GM12878 (cell line): Measurements from ENCODE around the gene CLEC18A. TPM values are rescaled to one million over a fixed set of nuclear protein-coding genes. Genes with fewer than 3 reads are reported as not detected.

ENCODE experiments used
- ATAC-seq: fragments of 200-7000 bp; cut with Tn5 transposase; 3 replicates; pipeline ENCODE4 v1.9.1; 2020; ENCODE audit warnings: mild to moderate bottlenecking, moderate library complexity
- BruUV-seq: library from RNA; stranded (reverse); fragments of 400-500 nt; replicated peaks from 2 replicates; lab custom pipeline; 2021; lab: Mats Ljungman, UMichigan
- CTCF ChIA-PET: fragments of 300-600 bp; sonication (Branson Sonifier 250); formaldehyde crosslinking; extraction: SDS; loops from one replicate; lab custom pipeline; 2021; ENCODE audit warnings: inconsistent platforms; lab: Yijun Ruan, JAX
- POLR2A ChIA-PET: fragments of 350-600 bp; formaldehyde crosslinking; extraction: SDS; loops from one replicate; lab custom pipeline; 2021; ENCODE audit warnings: inconsistent platforms; lab: Charles Lee
- RAD21 ChIA-PET: fragments of 300-600 bp; sonication (Branson Sonifier 250); formaldehyde crosslinking; loops from one replicate; lab custom pipeline; 2023; ENCODE audit warnings: antibody characterized with exemption; ENCODE audit not compliant: unreplicated experiment; lab: Charles Lee
- SMC1A ChIA-PET: fragments of 300-600 bp; sonication (Branson Sonifier 250); formaldehyde crosslinking; loops from one replicate; lab custom pipeline; 2023; ENCODE audit not compliant: unreplicated experiment, uncharacterized antibody; lab: Charles Lee
- DNase-seq: peaks from one replicate; pipeline ENCODE4 v3.0.0-alpha.2; 2011; ENCODE audit warnings: low read depth, low spot score
- FAIRE-seq: peaks from 3 replicates; lab custom pipeline; 2011; peaks lifted over from hg19 to GRCh38; lab: Jason Lieb, UNC
- H2AFZ ChIP-seq: 2 replicates; pipeline ENCODE4 v1.6.0; 2011; ENCODE audit warnings: low read depth, low read length, control low read depth; ENCODE audit not compliant: control insufficient read depth
- H3K27ac ChIP-seq: 2 replicates; pipeline ENCODE4 v1.5.1; 2011; ENCODE audit warnings: control low read depth; ENCODE audit not compliant: control insufficient read depth, insufficient read depth
- H3K27me3 ChIP-seq, 2 experiments: replicated peaks in 1 of 2; 2 replicates each; pipeline versions ENCODE4 v1.6.0 to v1.6.1; 2011; ENCODE audit warnings: low read length in 1 of 2; ENCODE audit not compliant: control insufficient read depth in 2 of 2, insufficient read depth in 2 of 2
- H3K36me3 ChIP-seq, 2 experiments: 2 replicates each; pipeline ENCODE4 v1.5.1; 2011; ENCODE audit warnings: low read length in 1 of 2; ENCODE audit not compliant: control insufficient read depth in 2 of 2, insufficient read depth in 2 of 2
- H3K4me1 ChIP-seq: 2 replicates; pipeline ENCODE4 v1.6.1; 2011; ENCODE audit warnings: mild to moderate bottlenecking, low read length, moderate library complexity, mixed read lengths; ENCODE audit not compliant: control insufficient read depth, insufficient read depth
- H3K4me2 ChIP-seq: 2 replicates; pipeline ENCODE4 v1.6.0; 2011; ENCODE audit warnings: control low read depth; ENCODE audit not compliant: control insufficient read depth, insufficient read depth
- H3K4me3 ChIP-seq: fragments of 200-600 bp; sonication (generic); 2 replicates; pipeline ENCODE4 v1.5.1; 2016
- H3K79me2 ChIP-seq: 2 replicates; pipeline ENCODE4 v1.6.0; 2011; ENCODE audit warnings: low read length; ENCODE audit not compliant: control insufficient read depth, insufficient read depth
- H3K9ac ChIP-seq: 2 replicates; pipeline ENCODE4 v1.8.0; 2011; ENCODE audit warnings: low read length, control low read depth, mixed read lengths; ENCODE audit not compliant: control insufficient read depth, insufficient read depth
- H3K9me3 ChIP-seq: replicated peaks from 3 replicates; pipeline ENCODE4 v1.5.1; 2011; ENCODE audit warnings: mild to moderate bottlenecking, low read length; ENCODE audit not compliant: control insufficient read depth, insufficient read depth
- H4K20me1 ChIP-seq: 2 replicates; pipeline ENCODE4 v1.6.0; 2011; ENCODE audit not compliant: control insufficient read depth, insufficient read depth
- BRCA1 ChIP-seq: IDR thresholded peaks from 2 replicates; pipeline ENCODE4 v1.6.1; 2011; ENCODE audit warnings: low read depth, low read length, improper control_type of control experiment
- CHD1 ChIP-seq: IDR thresholded peaks from 2 replicates; pipeline ENCODE4 v1.6.1; 2012; ENCODE audit warnings: low read depth, low read length, improper control_type of control experiment
- CREB1 ChIP-seq: IDR thresholded peaks from 2 replicates; pipeline ENCODE4 v1.6.1; 2012; ENCODE audit warnings: low read depth, mild to moderate bottlenecking, inconsistent platforms
- FOS ChIP-seq: IDR thresholded peaks from 3 replicates; pipeline ENCODE4 v1.6.1; 2011; ENCODE audit warnings: borderline replicate concordance; ENCODE audit not compliant: insufficient read length; ENCODE audit errors: extremely low read depth
- FOXM1 ChIP-seq: IDR thresholded peaks from 2 replicates; pipeline ENCODE4 v1.6.1; 2012; ENCODE audit warnings: low read depth, mild to moderate bottlenecking, inconsistent platforms, low read length, moderate library complexity
- HCFC1 ChIP-seq: fragments of 150-350 bp; IDR thresholded peaks from 2 replicates; pipeline ENCODE4 v1.6.1; 2014; ENCODE audit warnings: low read length
- JUND ChIP-seq: IDR thresholded peaks from 2 replicates; pipeline ENCODE4 v1.6.1; 2012; ENCODE audit warnings: low read depth, mild to moderate bottlenecking, low read length, improper control_type of control experiment, moderate library complexity
- KLF5 ChIP-seq: fragments of 450-650 bp; IDR thresholded peaks from 2 replicates; pipeline ENCODE4 v1.6.1; 2014; ENCODE audit warnings: mild to moderate bottlenecking; ENCODE audit not compliant: partially characterized antibody
- MYC ChIP-seq: IDR thresholded peaks from 2 replicates; pipeline ENCODE4 v1.6.1; 2011; ENCODE audit warnings: mild to moderate bottlenecking, low read length, moderate library complexity, inconsistent platforms; ENCODE audit not compliant: insufficient read depth, insufficient replicate concordance, insufficient read length, severe bottlenecking
- RAD21 ChIP-seq: IDR thresholded peaks from 2 replicates; pipeline ENCODE4 v1.6.1; 2011; ENCODE audit warnings: mild to moderate bottlenecking, low read depth, low read length, moderate library complexity; ENCODE audit not compliant: insufficient read depth
- SMC3 ChIP-seq: IDR thresholded peaks from 2 replicates; pipeline ENCODE4 v1.6.1; 2011; ENCODE audit warnings: low read length, improper control_type of control experiment, borderline replicate concordance
- SREBF2 ChIP-seq: IDR thresholded peaks from 2 replicates; pipeline ENCODE4 v1.6.1; 2012; ENCODE audit warnings: mild to moderate bottlenecking, low read length
- WGBS: methylation state at CpG from one replicate; pipeline ENCODE4 v1.1.6; 2016; ENCODE audit warnings: low lambda C conversion rate; ENCODE audit not compliant: insufficient replicate concordance, insufficient coverage; ENCODE audit errors: missing lambda C conversion rate; 5-methylcytosine and 5-hydroxymethylcytosine counted together
- in situ Hi-C: fragments of 300-500 bp; cut with MboI; formaldehyde crosslinking; loops from 9 replicates; pipeline ENCODE4 v1.14.3; 2018; ENCODE audit warnings: mixed read lengths
- intact Hi-C: fragments of 100-400 bp; cut with micrococcal nuclease; formaldehyde crosslinking; loops from one replicate; pipeline ENCODE4 v1.14.2; 2022; ENCODE audit not compliant: unreplicated experiment
- polyA plus RNA-seq, 11 experiments: library from polyadenylated mRNA; depleted of rRNA in 4 of 11; unstranded in 6 of 11; stranded (reverse) in 5 of 11; fragments of >200 nt; fragmentation: Nextera tagmentation in 4 of 11; fragmentation: Illumina TruSeq in 1 of 11; extraction: Ambion mirVana in 4 of 11; extraction: Trizol in 1 of 11; gene quantifications; 1 replicate in 1 of 11; 2 replicates in 10 of 11; pipeline versions ENCODE4 v1.2.1 to v1.2.3, GENCODE V29; 2011 to 2016; ENCODE audit warnings: inconsistent platforms in 2 of 11, missing spikeins in 2 of 11, low read depth in 1 of 11
- total RNA-seq, 4 experiments: library from RNA; depleted of rRNA in 3 of 4; stranded (reverse); fragments of >200 nt in 3 of 4; fragmentation: Illumina TruSeq in 1 of 4; extraction: Trizol in 1 of 4; gene quantifications; 2 replicates each; pipeline versions ENCODE4 v1.2.1 to v1.2.3, GENCODE V29; 2013 to 2021
- TF ChIP-seq, protein P1 (sequence below), 3 experiments: IDR thresholded peaks in 2 of 3; conservative IDR thresholded peaks in 1 of 3; 2 replicates each; pipeline ENCODE4 v1.5.1; 2011; ENCODE audit warnings: low read depth in 3 of 3, low read length in 3 of 3, mild to moderate bottlenecking in 3 of 3, control low read depth in 2 of 3, moderate library complexity in 2 of 3, inconsistent platforms in 1 of 3, mixed read lengths in 1 of 3; ENCODE audit not compliant: control insufficient read depth in 2 of 3, insufficient read depth in 1 of 3; ENCODE audit errors: extremely low read depth in 1 of 3

CLEC18A gene
- total and polyA plus RNA-seq, 10 of the 15 experiments (the other 5 are each of a cell fraction or from before 2014, with no cell fraction given) = 0.03 to 0.26 (median 0.10) TPM; not detected in 4

DNA sequence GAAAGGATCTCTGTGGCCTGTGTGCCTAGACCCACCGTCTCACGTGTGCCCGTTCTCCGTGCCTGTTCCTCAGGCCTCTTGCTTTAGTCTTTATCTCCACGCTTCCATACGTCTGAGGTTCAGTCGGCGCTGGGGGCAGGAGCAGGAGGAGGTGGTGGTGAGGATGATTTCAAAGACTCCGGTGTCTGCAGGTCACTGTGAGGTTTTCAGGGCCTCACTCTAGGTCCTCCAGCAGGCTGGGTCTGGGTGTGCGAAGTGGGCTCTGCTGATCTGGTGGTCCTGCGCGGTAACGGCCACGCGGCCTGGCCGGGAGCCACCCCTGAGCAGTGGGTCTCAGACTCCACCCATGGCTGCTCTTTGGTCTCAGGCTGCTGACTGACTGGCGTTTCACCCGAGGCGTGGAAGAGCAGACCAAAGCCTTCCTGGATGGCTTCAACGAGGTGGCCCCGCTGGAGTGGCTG is 14.4 kb upstream of the CLEC18A start:
- no peak overlapping the region for H3K9ac ChIP-seq
- intact Hi-C loops = no loop called here
- SMC1A ChIA-PET = no interaction called here
- no peaks in the 10 kb centered on the region for H3K79me2 ChIP-seq
- 98% methylated on average over 21 of the region's 21 CpGs for WGBS
- no peak overlapping the region for H3K27ac ChIP-seq
- no peak overlapping the region for H3K4me3 ChIP-seq
- no TSS peak for BruUV-seq
- no peaks in the 10 kb centered on the region for H3K27me3 ChIP-seq
- H3K4me2 ChIP-seq = no peak overlapping the region
- H2AFZ ChIP-seq = no peak overlapping the region
- no peak for TF ChIP-seq CREB1
- no peak for TF ChIP-seq HCFC1
- no peak for TF ChIP-seq BRCA1
- no peak for TF ChIP-seq SREBF2
- TF ChIP-seq KLF5 = no peak
- in situ Hi-C loops = no loop called here
- CTCF ChIA-PET = no interaction called here
- no peaks in the 10 kb centered on the region for H4K20me1 ChIP-seq
- RAD21 ChIA-PET = no interaction called here
- no peak for DNase-seq
- ATAC-seq = no peak
- H3K9me3 ChIP-seq = no peaks in the 10 kb centered on the region
- H3K36me3 ChIP-seq = peaks cover 4 to 9% of the 10 kb centered on the region in 2 experiments; a peak in 3 of 4 replicates
- no peak for FAIRE-seq
- no peaks in the 10 kb centered on the region for H3K4me1 ChIP-seq
- POLR2A ChIA-PET = no interaction called here

DNA sequence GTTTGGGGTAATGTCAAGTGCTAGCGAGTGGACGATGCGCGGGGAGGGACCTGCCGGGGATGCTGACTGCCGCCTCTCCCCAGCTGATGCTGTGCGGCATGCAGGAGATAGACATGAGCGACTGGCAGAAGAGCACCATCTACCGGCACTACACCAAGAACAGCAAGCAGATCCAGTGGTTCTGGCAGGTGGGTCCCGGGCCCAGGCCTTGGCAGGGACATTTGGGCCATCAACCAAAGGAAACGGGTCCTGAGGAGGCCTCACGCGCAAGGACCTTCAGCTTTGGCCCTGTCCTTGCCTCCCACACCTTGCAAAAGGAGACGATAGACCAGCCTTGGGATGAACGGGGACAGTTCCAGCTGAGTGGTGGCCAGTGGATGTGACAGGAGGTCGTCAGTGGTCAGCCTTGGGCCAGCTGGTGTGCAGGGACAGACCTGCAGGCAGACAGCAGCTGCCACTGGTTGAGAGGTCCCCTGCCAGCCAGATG is 13.6 kb upstream of the CLEC18A start:
- Histone ChIP-seq H3K9me3 (no peaks in the 10 kb centered on the region), H3K36me3 (peaks cover 4 to 9% of the 10 kb centered on the region in 2 experiments; a peak in 3 of 4 replicates), H4K20me1 (no peaks in the 10 kb centered on the region), H3K4me3 (no peak overlapping the region), H3K27me3 (no peaks in the 10 kb centered on the region)
- DNase-seq (no peak), FAIRE-seq (no peak)
- RAD21 ChIA-PET = no interaction called here
- no TSS peak for BruUV-seq
- SMC1A ChIA-PET = no interaction called here
- POLR2A ChIA-PET = no interaction called here
- CTCF ChIA-PET = interaction anchor here (2.5 kb wide), 1 partner anchor 8 kb away, joined by 13 read pairs; no protein-coding TSS in a partner anchor
- intact Hi-C loops = no loop called here
- 93% methylated on average over 16 of the region's 16 CpGs for WGBS
- TF ChIP-seq CHD1 (no peak), JUND (no peak), FOS (no peak), RAD21 (peak; percentile 39), MYC (no peak), FOXM1 (no peak), SMC3 (no peak)
- TF ChIP-seq, protein P1, sequence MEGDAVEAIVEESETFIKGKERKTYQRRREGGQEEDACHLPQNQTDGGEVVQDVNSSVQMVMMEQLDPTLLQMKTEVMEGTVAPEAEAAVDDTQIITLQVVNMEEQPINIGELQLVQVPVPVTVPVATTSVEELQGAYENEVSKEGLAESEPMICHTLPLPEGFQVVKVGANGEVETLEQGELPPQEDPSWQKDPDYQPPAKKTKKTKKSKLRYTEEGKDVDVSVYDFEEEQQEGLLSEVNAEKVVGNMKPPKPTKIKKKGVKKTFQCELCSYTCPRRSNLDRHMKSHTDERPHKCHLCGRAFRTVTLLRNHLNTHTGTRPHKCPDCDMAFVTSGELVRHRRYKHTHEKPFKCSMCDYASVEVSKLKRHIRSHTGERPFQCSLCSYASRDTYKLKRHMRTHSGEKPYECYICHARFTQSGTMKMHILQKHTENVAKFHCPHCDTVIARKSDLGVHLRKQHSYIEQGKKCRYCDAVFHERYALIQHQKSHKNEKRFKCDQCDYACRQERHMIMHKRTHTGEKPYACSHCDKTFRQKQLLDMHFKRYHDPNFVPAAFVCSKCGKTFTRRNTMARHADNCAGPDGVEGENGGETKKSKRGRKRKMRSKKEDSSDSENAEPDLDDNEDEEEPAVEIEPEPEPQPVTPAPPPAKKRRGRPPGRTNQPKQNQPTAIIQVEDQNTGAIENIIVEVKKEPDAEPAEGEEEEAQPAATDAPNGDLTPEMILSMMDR (IDR thresholded peaks at IDR 0.05 in 2 of 3, conservative IDR thresholded peaks at IDR 0.05 in 1 of 3; ENCODE audit: control insufficient read depth in 2 of 3, extremely low read depth in 1 of 3, insufficient read depth in 1 of 3, low read depth in 3 of 3, low read length in 3 of 3) = peak in 1 of 3 experiments; percentile 22; a peak in 1 of 6 replicates
- TF ChIP-seq, all 136 proteins: peak for 2
- Histone ChIP-seq H3K9ac (no peak overlapping the region), H2AFZ (no peak overlapping the region), H3K4me2 (no peak overlapping the region), H3K79me2 (no peaks in the 10 kb centered on the region), H3K4me1 (no peaks in the 10 kb centered on the region), H3K27ac (no peak overlapping the region)
- ATAC-seq = no peak
- in situ Hi-C loops = no loop called here
